K562 (cell line): ENCODE results near the gene ANKRD34A.

Experiments
- BACH1 ChIP-seq: fragments of 200-800 bp; sonication (Bioruptor generic); IDR thresholded peaks from 2 replicates; pipeline ENCODE4 v1.6.1; 2016; ENCODE audit warnings: missing genetic modification characterization, missing compliant biosample characterization
- E2F1 ChIP-seq: sonication (generic); formaldehyde crosslinking; IDR thresholded peaks from 2 replicates; pipeline ENCODE4 v1.8.1; 2023; ENCODE audit warnings: mild to moderate bottlenecking, missing genetic modification reagents, moderate library complexity
- MLLT1 ChIP-seq, 2 experiments: fragments of 450-650 bp; IDR thresholded peaks; 2 replicates each; pipeline ENCODE4 v1.6.1; 2016
- ZC3H11A ChIP-seq: IDR thresholded peaks from 2 replicates; pipeline ENCODE4 v1.6.1; 2012; ENCODE audit warnings: low read depth, low read length, improper control_type of control experiment
- TF ChIP-seq, protein P1 (sequence below), 3 experiments: IDR thresholded peaks in 2 of 3; conservative IDR thresholded peaks in 1 of 3; 2 replicates each; pipeline ENCODE4 v1.5.1; 2011 to 2012; ENCODE audit warnings: low read length in 3 of 3, mild to moderate bottlenecking in 3 of 3, control low read depth in 2 of 3, improper control_type of control experiment in 1 of 3, inconsistent platforms in 1 of 3, low read depth in 1 of 3, mixed read lengths in 1 of 3, moderate library complexity in 1 of 3; ENCODE audit not compliant: insufficient read depth in 2 of 3

GRCh38 chr1:145927916-145928643 is 36.3 kb downstream of the ANKRD34A start:
- TF ChIP-seq MLLT1 (IDR thresholded peaks at IDR 0.05) (no peak), BACH1 (no peak), ZC3H11A (no peak), E2F1 (CRISPR knock-in tag) (no peak)
- TF ChIP-seq, protein P1, sequence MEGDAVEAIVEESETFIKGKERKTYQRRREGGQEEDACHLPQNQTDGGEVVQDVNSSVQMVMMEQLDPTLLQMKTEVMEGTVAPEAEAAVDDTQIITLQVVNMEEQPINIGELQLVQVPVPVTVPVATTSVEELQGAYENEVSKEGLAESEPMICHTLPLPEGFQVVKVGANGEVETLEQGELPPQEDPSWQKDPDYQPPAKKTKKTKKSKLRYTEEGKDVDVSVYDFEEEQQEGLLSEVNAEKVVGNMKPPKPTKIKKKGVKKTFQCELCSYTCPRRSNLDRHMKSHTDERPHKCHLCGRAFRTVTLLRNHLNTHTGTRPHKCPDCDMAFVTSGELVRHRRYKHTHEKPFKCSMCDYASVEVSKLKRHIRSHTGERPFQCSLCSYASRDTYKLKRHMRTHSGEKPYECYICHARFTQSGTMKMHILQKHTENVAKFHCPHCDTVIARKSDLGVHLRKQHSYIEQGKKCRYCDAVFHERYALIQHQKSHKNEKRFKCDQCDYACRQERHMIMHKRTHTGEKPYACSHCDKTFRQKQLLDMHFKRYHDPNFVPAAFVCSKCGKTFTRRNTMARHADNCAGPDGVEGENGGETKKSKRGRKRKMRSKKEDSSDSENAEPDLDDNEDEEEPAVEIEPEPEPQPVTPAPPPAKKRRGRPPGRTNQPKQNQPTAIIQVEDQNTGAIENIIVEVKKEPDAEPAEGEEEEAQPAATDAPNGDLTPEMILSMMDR (IDR thresholded peaks at IDR 0.05 in 2 of 3, conservative IDR thresholded peaks at IDR 0.05 in 1 of 3; ENCODE audit: insufficient read depth in 2 of 3, low read depth in 1 of 3, low read length in 3 of 3): no peak
